A673 (cell line): ENCODE data around the gene ZPR1. TPM values are rescaled to one million over a fixed set of nuclear protein-coding genes. Genes with fewer than 3 reads are reported as not detected.
A peak's percentile ranks its signal among the peaks of the same experiment; 100 is the strongest.

Experiments
- BruUV-seq: library from RNA; stranded (reverse); fragments of 400-500 nt; replicated peaks from 2 replicates; lab custom pipeline; 2021; lab: Mats Ljungman, UMichigan
- CTCF ChIA-PET: fragments of 300-600 bp; sonication (Branson Sonifier 250); formaldehyde crosslinking; loops from one replicate; lab custom pipeline; 2022; ENCODE audit warnings: antibody characterized with exemption; lab: Charles Lee
- POLR2A ChIA-PET: fragments of 300-600 bp; sonication (Branson Sonifier 250); formaldehyde crosslinking; loops from one replicate; lab custom pipeline; 2022; ENCODE audit warnings: antibody characterized with exemption; ENCODE audit not compliant: low non-redundant PET; lab: Charles Lee
- DNase-seq: peaks from one replicate; pipeline ENCODE4 v3.0.0-alpha.2; 2015; ENCODE audit warnings: low spot score
- H3K27ac ChIP-seq: fragments of 200-600 bp; sonication (generic); 2 replicates; pipeline ENCODE4 v1.5.1; 2016; ENCODE audit warnings: mixed run types, low read depth, mild to moderate bottlenecking, mixed read lengths, antibody characterized with exemption, low read length; ENCODE audit not compliant: poor library complexity, severe bottlenecking
- H3K27me3 ChIP-seq: fragments of 200-600 bp; sonication (generic); replicated peaks from 2 replicates; pipeline ENCODE4 v1.6.1; 2017; ENCODE audit warnings: mixed run types, low read depth, mild to moderate bottlenecking, mixed read lengths, antibody characterized with exemption, low read length; ENCODE audit not compliant: insufficient read depth, poor library complexity
- H3K36me3 ChIP-seq: fragments of 200-600 bp; sonication (generic); 2 replicates; pipeline ENCODE4 v1.6.1; 2016; ENCODE audit warnings: mixed run types, mild to moderate bottlenecking, mixed read lengths, antibody characterized with exemption, low read length; ENCODE audit not compliant: insufficient read depth, poor library complexity, severe bottlenecking
- H3K4me1 ChIP-seq: fragments of 200-600 bp; sonication (generic); 2 replicates; pipeline ENCODE4 v1.6.1; 2017; ENCODE audit warnings: mixed run types, mild to moderate bottlenecking, mixed read lengths, antibody characterized with exemption, low read length; ENCODE audit not compliant: insufficient read depth, poor library complexity, severe bottlenecking
- H3K4me3 ChIP-seq: fragments of 200-600 bp; sonication (generic); 2 replicates; pipeline ENCODE4 v1.5.1; 2016; ENCODE audit warnings: low read depth, mixed run types, mild to moderate bottlenecking, mixed read lengths, low read length; ENCODE audit not compliant: poor library complexity, severe bottlenecking
- H3K9me3 ChIP-seq: fragments of 200-600 bp; sonication (generic); 2 replicates; pipeline ENCODE4 v1.6.1; 2016; ENCODE audit warnings: mixed run types, low read depth, mild to moderate bottlenecking, mixed read lengths, antibody characterized with exemption, low read length; ENCODE audit not compliant: poor library complexity, severe bottlenecking
- EZH2 ChIP-seq: fragments of 200-600 bp; sonication (generic); IDR thresholded peaks from 2 replicates; pipeline ENCODE4 v1.6.1; 2017; ENCODE audit warnings: borderline replicate concordance, low read depth, mild to moderate bottlenecking, mixed read lengths, antibody characterized with exemption, low read length; ENCODE audit not compliant: poor library complexity, severe bottlenecking
- intact Hi-C: fragments of 100-400 bp; cut with micrococcal nuclease; formaldehyde crosslinking; loops from one replicate; pipeline ENCODE4 v1.10.0; 2022; ENCODE audit not compliant: unreplicated experiment
- total RNA-seq: library from RNA; stranded (reverse); gene quantifications from 2 replicates; pipeline ENCODE4 v1.2.3, GENCODE V29; 2021
- TF ChIP-seq, protein P1 (sequence below): fragments of 300-800, 200-600 bp; sonication (generic); conservative IDR thresholded peaks from 2 replicates; pipeline ENCODE4 v1.5.1; 2017; ENCODE audit warnings: low read depth, mild to moderate bottlenecking, antibody characterized with exemption, low read length, moderate library complexity, mixed read lengths

Gene ZPR1
- total RNA-seq, 1 experiment from 2014 or later, result 109 TPM

DNA sequence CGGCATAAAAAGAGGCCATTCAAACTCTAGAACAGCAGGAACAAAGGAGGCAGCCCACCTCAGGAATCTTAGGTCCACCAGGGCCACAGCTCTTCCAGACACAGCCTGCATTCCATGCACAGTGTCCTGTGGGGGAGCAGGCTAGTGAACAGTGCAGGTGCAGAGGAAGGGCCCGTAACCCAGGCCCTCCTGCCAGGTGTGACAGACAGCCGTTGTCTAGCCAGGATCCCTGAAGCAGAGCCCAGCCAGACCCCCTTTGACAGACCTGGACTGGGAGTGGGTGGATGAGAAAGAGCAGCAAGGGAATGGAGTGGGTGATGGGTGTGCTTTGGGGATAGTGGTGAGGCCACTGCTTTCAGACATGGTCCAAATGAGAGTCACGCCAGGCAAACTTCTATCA is 1.2 kb upstream of the ZPR1 start:
- CTCF ChIA-PET, result no interaction called here
- intact Hi-C loops, result no loop called here

DNA sequence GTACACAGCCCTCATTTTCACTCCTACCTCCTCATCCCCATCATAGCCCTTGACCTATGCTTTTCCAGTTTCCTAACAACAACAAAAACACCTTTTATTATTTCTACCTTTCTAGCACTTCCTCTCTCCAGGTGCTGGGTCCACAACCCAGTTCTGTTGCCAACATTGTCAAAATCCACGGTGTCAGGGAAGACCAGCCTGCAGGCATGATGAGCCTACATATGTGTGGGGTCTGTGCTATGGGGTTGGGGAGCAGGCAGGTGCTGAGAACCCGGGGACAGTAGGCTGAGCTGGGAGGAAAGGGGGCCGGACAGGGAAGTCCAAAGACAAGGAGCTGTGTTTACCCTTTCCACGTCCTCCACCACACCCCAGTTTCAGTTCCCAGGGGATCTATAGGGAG is 711 bp upstream of the ZPR1 start:
- H3K4me1 ChIP-seq, result peaks cover 4% of the 10 kb centered on the region
- CTCF ChIA-PET, result interaction anchor here (2.1 kb wide), 1 partner anchor 48 kb away, joined by 9 read pairs; no protein-coding TSS in a partner anchor
- POLR2A ChIA-PET, result interaction anchor here (1.0 kb wide), 1 partner anchor 309 kb away, joined by 3 read pairs; the partner anchor contains the start of gene SIK3
- H3K27ac ChIP-seq, result peak overlapping the region; percentile 79
- no TSS peak for BruUV-seq
- peak overlapping the region; percentile 94 for H3K4me3 ChIP-seq
- DNase-seq, result no peak
- no peaks in the 10 kb centered on the region for H3K9me3 ChIP-seq
- H3K36me3 ChIP-seq, result peaks cover 30% of the 10 kb centered on the region
- intact Hi-C loops, result no loop called here
- no peaks in the 10 kb centered on the region for H3K27me3 ChIP-seq
- TF ChIP-seq, protein P1, sequence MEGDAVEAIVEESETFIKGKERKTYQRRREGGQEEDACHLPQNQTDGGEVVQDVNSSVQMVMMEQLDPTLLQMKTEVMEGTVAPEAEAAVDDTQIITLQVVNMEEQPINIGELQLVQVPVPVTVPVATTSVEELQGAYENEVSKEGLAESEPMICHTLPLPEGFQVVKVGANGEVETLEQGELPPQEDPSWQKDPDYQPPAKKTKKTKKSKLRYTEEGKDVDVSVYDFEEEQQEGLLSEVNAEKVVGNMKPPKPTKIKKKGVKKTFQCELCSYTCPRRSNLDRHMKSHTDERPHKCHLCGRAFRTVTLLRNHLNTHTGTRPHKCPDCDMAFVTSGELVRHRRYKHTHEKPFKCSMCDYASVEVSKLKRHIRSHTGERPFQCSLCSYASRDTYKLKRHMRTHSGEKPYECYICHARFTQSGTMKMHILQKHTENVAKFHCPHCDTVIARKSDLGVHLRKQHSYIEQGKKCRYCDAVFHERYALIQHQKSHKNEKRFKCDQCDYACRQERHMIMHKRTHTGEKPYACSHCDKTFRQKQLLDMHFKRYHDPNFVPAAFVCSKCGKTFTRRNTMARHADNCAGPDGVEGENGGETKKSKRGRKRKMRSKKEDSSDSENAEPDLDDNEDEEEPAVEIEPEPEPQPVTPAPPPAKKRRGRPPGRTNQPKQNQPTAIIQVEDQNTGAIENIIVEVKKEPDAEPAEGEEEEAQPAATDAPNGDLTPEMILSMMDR, result no peak
- no peak for TF ChIP-seq EZH2

More for the DNA sequence above, 1.2 kb upstream of the ZPR1 start:
- POLR2A ChIA-PET, result no interaction called here
- no peak for TF ChIP-seq EZH2
- TF ChIP-seq, protein P1, result no peak
- no peak overlapping the region for H3K27ac ChIP-seq
- peaks cover 4% of the 10 kb centered on the region for H3K4me1 ChIP-seq
- no peaks in the 10 kb centered on the region for H3K9me3 ChIP-seq
- H3K36me3 ChIP-seq, result peaks cover 27% of the 10 kb centered on the region
- no peak overlapping the region for H3K4me3 ChIP-seq
- no peak for DNase-seq
- BruUV-seq, result no TSS peak
- no peaks in the 10 kb centered on the region for H3K27me3 ChIP-seq

DNA sequence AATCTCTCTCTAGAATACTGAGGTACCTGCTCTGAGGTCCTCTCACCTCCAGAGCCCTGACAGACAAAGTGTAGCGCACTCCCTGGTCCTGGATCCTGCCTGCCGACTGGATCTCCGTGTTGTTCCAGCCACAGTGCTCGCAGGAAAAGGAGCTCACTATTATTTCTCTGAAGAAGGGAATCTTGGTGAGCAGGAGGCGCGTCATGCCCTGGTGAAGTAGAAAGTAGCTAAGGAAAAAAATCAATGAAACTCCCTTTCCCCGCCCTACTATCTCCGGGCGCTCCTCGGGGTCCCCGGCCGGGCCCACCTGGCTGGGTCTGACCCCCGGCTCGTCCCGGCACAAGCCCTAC is 412 bp downstream of the ZPR1 start:
- POLR2A ChIA-PET, result interaction anchor here (0.7 to 1.0 kb wide), 2 partner anchors 310 to 332 kb away, joined by 3 read pairs; partner anchors contain the start of gene SIK3
- no peaks in the 10 kb centered on the region for H3K9me3 ChIP-seq
- peaks cover 4% of the 10 kb centered on the region for H3K4me1 ChIP-seq
- H3K36me3 ChIP-seq, result peaks cover 42% of the 10 kb centered on the region
- peak overlapping the region; percentile 94 for H3K4me3 ChIP-seq
- intact Hi-C loops, result no loop called here
- CTCF ChIA-PET, result interaction anchor here (2.1 kb wide), 1 partner anchor 49 kb away, joined by 9 read pairs; no protein-coding TSS in a partner anchor
- no peak for TF ChIP-seq EZH2
- TF ChIP-seq, protein P1, result no peak
- no peak for DNase-seq
- no peaks in the 10 kb centered on the region for H3K27me3 ChIP-seq
- peak overlapping the region; percentile 79 for H3K27ac ChIP-seq
- BruUV-seq, result no TSS peak
